ENCODE measurements around the gene UBFD1.
"Not testable (repeated sequence)": the region's sequence is repeated elsewhere in the genome, so short reads cannot be mapped to it uniquely, and the experiment has no call there.

Gene UBFD1

DNA sequence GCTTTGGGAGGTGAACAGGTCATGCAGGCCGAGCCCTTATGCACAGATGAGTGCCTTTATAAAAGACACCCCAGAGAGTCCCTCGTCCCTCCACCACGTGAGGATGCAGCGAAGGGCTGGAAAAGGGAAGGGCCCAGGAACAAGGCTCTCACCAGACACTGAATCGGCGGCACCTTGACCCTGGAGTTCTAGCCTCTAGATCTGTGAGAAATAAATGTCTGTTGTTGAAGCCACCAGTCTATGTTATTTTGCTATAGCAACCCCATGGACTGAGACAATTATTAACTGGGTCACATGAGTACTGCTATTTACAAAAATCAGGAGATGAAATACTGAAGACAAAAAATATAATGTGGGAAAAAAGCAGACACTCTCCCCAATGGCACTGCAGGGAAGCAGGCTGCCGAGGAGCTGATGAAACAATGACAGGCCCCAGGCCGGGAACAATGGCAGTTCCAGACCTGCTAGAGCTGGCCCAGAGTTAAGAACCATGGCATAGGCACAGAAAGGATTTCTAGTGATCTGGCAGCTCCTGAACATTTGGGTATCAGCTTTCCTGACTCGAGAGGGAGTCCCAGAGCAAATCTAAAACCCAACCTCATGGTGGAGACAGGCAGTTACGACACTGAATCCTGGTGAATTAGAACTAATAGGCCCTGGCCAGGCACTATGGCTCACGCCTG is 29.4 kb upstream of the UBFD1 start:
- no peak for DNase-seq

- no peak for DNase-seq
These were observed 28.8 kb upstream of the UBFD1 start for GRCh38 chr16:23528644-23529310.

DNA sequence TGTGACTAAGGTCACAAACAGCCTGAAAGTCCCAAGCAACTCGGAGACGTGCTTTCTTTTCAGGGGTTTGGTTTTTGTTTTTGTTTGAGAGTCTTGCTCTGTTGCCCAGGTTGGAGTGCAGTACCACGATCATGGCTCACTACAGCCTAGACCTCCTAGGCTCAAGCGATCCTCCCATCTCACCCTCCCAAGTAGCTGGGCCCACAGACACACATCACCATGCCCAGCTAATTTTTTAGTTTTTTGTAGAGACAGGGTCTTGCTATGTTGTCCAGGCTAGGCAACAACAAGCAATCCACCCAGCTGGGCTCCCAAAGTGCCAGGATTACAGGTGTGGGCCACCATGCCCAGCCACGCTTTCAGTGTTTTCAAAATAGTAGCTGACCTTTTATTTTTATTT is 27.5 kb upstream of the UBFD1 start:
- DNase-seq: no peak

- DNase-seq: no peak
These were observed 25.1 kb upstream of the UBFD1 start for GRCh38 chr16:23532448-23532847.

DNA sequence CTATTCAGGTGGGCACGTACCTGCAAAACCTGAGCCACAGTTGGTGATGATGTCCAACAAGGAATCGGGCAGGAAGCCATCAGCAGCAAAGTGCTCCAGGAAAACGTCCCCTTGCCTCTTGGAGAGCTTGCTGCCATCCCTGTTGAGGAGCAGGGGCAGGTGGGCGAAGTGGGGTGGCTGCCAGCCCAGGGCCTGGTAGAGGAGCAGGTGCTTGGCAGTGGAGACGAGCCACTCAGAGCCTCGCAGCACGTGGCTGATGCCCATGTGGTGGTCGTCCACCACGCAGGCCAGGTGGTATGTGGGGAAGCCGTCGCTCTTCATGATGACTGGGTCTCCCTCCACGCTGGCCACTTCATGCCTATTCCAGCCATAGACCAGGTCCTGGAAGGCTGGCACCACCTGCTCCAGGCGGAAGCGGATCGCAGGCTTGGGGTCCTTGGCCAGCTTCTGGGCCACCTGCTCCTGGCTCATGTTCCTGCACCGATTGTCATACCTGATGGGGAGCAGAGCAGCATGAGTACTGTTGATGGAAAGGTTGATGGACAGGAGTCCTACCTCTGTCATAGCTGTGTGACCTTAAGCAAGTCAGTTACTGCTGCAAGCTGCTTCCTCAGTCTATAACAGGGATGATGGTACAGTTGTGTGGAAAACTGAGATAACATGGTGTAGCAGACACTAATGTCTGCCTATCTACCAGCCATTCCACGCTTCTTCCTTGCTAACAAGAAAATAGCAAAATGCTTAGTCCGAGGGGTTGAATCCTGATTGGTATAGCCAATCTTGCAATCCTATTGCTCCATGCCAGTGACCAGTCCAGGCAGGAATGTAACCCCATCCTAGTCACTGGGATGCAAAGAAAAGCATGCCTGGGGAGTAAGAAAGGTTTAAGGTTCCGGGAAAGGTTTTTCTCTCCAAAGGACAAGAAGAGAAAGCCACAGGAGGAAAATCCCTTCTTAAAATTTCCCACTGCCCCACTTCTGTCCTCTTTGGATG is 22.4 kb upstream of the UBFD1 start:
- DNase-seq: no peak

DNA sequence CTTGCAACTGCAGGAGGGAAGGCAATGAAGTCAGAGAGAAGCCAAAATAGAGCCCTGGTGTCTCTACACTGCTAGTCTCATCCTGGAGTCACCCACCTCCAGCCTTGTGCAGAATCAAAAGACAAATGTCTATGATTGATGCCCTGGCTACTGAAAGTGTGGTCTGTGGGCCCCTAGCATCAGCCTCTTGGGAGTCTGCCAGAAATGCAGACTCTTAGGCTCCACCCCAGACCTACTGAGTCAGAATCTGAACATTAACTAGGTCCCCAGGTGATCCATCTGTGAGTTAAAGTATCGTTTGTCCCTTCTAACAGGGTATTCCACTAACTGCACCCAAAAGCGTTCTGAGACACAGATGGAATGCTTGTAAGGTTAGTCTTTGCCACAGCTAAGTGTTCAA is 21.6 kb upstream of the UBFD1 start:
- DNase-seq: no peak

GRCh38 chr16:23537390-23537789 is 20.1 kb upstream of the UBFD1 start:
- no peak for DNase-seq

- no peak for DNase-seq
These were observed 18.6 kb upstream of the UBFD1 start for GRCh38 chr16:23538919-23539278.

- DNase-seq: no peak
These were observed 17.3 kb upstream of the UBFD1 start for GRCh38 chr16:23539984-23540816.

- not testable (repeated sequence) for DNase-seq
These were observed 16.7 kb upstream of the UBFD1 start for GRCh38 chr16:23540817-23541178.

DNA sequence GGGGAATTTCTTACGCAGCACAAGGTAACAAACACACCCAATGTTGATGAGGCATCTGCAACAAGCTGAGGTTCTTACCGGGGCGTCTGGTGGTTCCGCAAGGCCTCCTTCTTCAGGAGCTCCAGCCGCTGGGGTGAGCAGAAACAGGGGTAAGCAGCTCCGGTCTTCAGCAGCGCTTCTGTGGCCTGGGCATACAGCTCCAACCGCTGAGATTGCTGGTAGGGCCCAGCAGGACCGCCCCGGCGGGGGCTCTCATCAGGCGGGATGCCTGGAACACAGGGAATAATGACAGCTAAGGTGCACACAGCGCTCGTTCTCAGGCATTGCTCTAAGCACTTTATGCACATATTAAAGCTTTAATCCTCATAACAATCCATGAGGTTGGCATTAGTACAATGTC is 13.1 kb upstream of the UBFD1 start:
- DNase-seq: no peak

- DNase-seq: no peak
These were observed 7.6 kb upstream of the UBFD1 start for GRCh38 chr16:23549938-23550337.

DNA sequence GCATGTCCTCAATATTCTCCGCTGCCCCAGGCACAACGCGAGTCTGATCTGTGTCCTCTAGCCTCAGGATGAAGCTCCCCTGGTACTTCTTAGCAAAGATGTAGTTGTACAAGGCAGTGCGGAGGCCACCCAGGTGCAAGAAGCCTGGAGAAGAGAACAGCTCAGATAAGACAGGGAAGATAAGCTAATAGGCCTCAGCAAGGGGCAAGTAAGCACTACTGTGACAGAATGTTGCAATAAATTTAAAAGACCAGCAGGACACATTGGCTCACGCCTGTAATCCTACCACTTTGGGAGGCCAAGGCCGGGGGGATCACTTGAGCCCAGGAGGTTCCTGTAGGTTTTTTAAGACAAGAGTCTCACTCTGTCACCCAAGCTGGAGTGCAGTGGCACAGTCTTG is 5.4 kb upstream of the UBFD1 start:
- no peak for DNase-seq

- DNase-seq: no peak
These were observed 3.0 kb upstream of the UBFD1 start for GRCh38 chr16:23554536-23554935.

DNA sequence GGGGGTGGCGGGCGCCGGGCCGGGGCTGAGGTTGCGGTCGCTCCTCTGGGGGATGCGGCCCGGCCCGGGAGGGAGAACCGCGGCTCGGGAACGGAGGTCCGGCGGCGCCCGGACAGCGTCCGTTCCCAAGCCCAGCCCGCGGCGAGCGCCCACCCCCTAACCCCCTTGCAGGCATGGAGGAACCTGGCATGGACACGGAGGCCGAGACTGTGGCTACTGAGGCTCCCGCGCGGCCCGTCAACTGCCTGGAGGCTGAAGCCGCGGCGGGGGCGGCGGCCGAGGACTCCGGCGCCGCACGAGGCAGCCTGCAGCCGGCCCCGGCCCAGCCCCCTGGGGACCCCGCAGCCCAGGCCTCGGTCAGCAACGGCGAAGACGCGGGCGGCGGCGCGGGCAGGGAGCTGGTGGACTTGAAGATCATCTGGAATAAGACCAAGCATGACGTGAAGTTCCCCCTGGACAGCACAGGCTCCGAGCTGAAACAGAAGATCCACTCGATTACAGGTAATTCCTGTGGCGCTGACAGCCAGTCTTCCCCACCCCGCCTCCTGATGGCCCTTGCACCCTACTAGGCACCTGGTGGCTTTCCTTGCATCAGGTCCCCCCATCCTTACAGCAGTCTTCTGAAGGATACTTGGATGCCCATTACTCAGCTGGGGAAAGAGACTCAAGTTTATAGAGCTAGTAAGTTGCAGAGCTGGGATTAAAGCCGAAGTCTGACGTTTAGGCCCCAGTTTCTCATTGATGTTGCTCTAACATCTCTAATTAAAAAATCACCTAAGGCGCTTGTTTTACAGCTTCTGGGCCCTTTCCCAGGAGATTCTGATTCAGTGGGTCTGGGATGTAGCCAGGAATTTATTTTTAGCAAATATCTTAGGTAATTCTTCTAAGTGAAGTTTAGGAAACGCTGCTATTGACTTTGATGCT is 514 bp downstream of the UBFD1 start:
- DNase-seq: no peak

GRCh38 chr16:23561586-23561985 is 4.1 kb downstream of the UBFD1 start:
- DNase-seq: no peak

- no peak for DNase-seq
These were observed 5.0 kb downstream of the UBFD1 start for GRCh38 chr16:23562505-23562904.

GRCh38 chr16:23563186-23563585 is 5.7 kb downstream of the UBFD1 start:
- no peak for DNase-seq

DNA sequence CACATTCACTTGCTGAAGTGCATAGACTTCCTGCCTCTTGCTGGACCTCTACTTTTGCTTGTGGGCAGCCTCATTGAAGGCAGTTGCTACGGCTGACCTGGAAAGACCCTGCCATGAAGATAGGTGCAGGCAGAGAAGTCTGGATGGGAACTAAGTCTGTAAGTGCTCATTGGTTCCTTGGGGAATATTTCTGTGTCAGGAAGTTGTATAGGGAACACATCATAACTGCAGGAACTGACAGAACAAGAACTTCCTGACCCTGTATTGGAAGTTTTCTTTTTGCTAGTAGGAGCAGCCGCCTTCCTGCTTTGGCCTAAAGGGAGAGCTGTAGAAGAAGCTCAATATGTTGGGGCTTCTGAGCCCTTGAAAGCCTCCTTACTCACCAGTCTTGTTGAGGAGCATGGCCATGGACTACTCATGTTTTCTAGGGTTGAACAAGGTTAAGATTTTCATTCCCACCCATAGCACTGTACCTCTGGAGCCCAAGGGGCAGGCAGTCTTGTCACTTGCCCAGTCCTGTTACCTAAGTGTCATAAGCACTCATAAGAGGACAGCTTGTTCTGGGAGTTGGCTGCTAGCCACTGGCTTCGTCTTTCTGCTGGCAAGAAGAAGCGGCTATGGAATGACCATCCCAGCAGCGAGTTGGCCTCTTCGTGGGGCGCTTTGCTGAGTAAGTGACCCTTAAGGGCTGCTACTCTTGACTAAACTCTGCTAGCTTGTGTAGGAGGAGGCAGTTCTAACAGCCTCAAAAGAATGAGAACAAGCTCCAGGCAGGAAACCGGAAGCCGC is 7.2 kb downstream of the UBFD1 start:
- no peak for DNase-seq

- DNase-seq: no peak
These were observed 9.2 kb downstream of the UBFD1 start for GRCh38 chr16:23566724-23567123.

GRCh38 chr16:23567602-23568001 is 10.1 kb downstream of the UBFD1 start:
- no peak for DNase-seq

All from CD4-positive, alpha-beta T cell treated with Interferon gamma for 1 hour (primary cell).